HepG2 (cell line): ENCODE measurements around the gene CLCN2. TPM values are rescaled to one million over a fixed set of nuclear protein-coding genes. Genes with fewer than 3 reads are reported as not detected.
A peak's percentile ranks its signal among the peaks of the same experiment; 100 is the strongest.

Experiments used
- CEBPZ ChIP-seq: IDR thresholded peaks from 2 replicates; pipeline ENCODE4 v1.6.1; 2012; ENCODE audit warnings: low read length, improper control_type of control experiment
- CSRNP2 ChIP-seq: sonication (generic); formaldehyde crosslinking; conservative IDR thresholded peaks from 2 replicates; pipeline ENCODE4 v1.8.0; 2022; ENCODE audit warnings: low read depth, missing genetic modification reagents
- GTF2F1 ChIP-seq: fragments of 150-350 bp; IDR thresholded peaks from 2 replicates; pipeline ENCODE4 v1.6.1; 2014; ENCODE audit warnings: low read length
- HDAC6 ChIP-seq: fragments of 200-600 bp; sonication (generic); IDR thresholded peaks from 2 replicates; pipeline ENCODE4 v1.7.0; 2017; ENCODE audit warnings: mild to moderate bottlenecking, antibody characterized with exemption, low read length, low read depth
- KDM5B ChIP-seq: sonication (generic); formaldehyde crosslinking; IDR thresholded peaks from 2 replicates; pipeline ENCODE4 v1.4.0; 2020; ENCODE audit warnings: missing genetic modification reagents, mild to moderate bottlenecking, borderline replicate concordance
- MAZ ChIP-seq, 2 experiments: sonication (generic) in 1 of 2; formaldehyde crosslinking in 1 of 2; IDR thresholded peaks; 2 replicates each; pipeline versions ENCODE4 v1.5.0 to v1.6.1; 2012 to 2020; ENCODE audit warnings: low read depth in 2 of 2, mild to moderate bottlenecking in 2 of 2, borderline replicate concordance in 1 of 2, improper control_type of control experiment in 1 of 2, low read length in 1 of 2, missing genetic modification reagents in 1 of 2, moderate library complexity in 1 of 2
- MED8 ChIP-seq: sonication (generic); formaldehyde crosslinking; IDR thresholded peaks from 2 replicates; pipeline ENCODE4 v1.8.1; 2023; ENCODE audit warnings: mild to moderate bottlenecking, missing genetic modification reagents; ENCODE audit not compliant: insufficient replicate concordance
- MXD3 ChIP-seq: IDR thresholded peaks from 2 replicates; pipeline ENCODE4 v1.6.1; 2016; ENCODE audit warnings: mild to moderate bottlenecking, missing biosample characterization, missing genetic modification reagents
- NFIB ChIP-seq: sonication (generic); formaldehyde crosslinking; IDR thresholded peaks from 2 replicates; pipeline ENCODE4 v1.9.0; 2021; ENCODE audit warnings: missing genetic modification reagents, mild to moderate bottlenecking, borderline replicate concordance
- RAD21 ChIP-seq: fragments of 450-650 bp; formaldehyde crosslinking; IDR thresholded peaks from 2 replicates; pipeline ENCODE4 v1.5.0; 2020; ENCODE audit warnings: mild to moderate bottlenecking
- RFX5 ChIP-seq: IDR thresholded peaks from 2 replicates; pipeline ENCODE4 v1.6.1; 2011; ENCODE audit warnings: low read depth, low read length, improper control_type of control experiment
- SATB2 ChIP-seq: sonication (generic); formaldehyde crosslinking; IDR thresholded peaks from 2 replicates; pipeline ENCODE4 v1.5.0; 2020; ENCODE audit warnings: missing genetic modification reagents
- SOX6 ChIP-seq, 2 experiments: fragments of 450-650 bp in 1 of 2; sonication (generic) in 1 of 2; formaldehyde crosslinking in 1 of 2; IDR thresholded peaks; 2 replicates each; pipeline versions ENCODE4 v1.4.0 to v1.6.1; 2017 to 2020; ENCODE audit warnings: antibody characterized with exemption in 1 of 2, mild to moderate bottlenecking in 1 of 2, missing genetic modification reagents in 1 of 2
- SSRP1 ChIP-seq: IDR thresholded peaks from 2 replicates; pipeline ENCODE4 v1.6.1; 2016; ENCODE audit warnings: control low read depth
- TEAD3 ChIP-seq: optimal IDR thresholded peaks from 2 replicates; pipeline ENCODE3; 2016; ENCODE audit warnings: borderline replicate concordance
- TFE3 ChIP-seq: IDR thresholded peaks from 2 replicates; pipeline ENCODE4 v1.6.1; 2016
- THYN1 ChIP-seq: sonication (generic); formaldehyde crosslinking; IDR thresholded peaks from 2 replicates; pipeline ENCODE4 v1.8.1; 2023; ENCODE audit warnings: low read depth, mild to moderate bottlenecking, moderate library complexity, missing genetic modification reagents, borderline replicate concordance
- TRIM24 ChIP-seq: sonication (generic); formaldehyde crosslinking; IDR thresholded peaks from 2 replicates; pipeline ENCODE4 v1.8.0; 2022; ENCODE audit warnings: mild to moderate bottlenecking, missing genetic modification reagents
- YY1 ChIP-seq: IDR thresholded peaks from 2 replicates; pipeline ENCODE4 v1.6.1; 2011; ENCODE audit warnings: low read length, low read depth, moderate library complexity, mild to moderate bottlenecking; ENCODE audit not compliant: insufficient read depth, insufficient replicate concordance
- ZFP1 ChIP-seq: IDR thresholded peaks from 2 replicates; pipeline ENCODE4 v1.6.1; 2016
- ZNF44 ChIP-seq: sonication (generic); formaldehyde crosslinking; IDR thresholded peaks from 2 replicates; pipeline ENCODE4 v1.5.1; 2020; ENCODE audit warnings: mild to moderate bottlenecking, missing genetic modification reagents
- ZNF556 ChIP-seq: sonication (generic); formaldehyde crosslinking; IDR thresholded peaks from 2 replicates; pipeline ENCODE4 v1.4.0; 2020; ENCODE audit warnings: mild to moderate bottlenecking, missing genetic modification reagents, borderline replicate concordance
- ZNF577 ChIP-seq: sonication (generic); formaldehyde crosslinking; IDR thresholded peaks from 2 replicates; pipeline ENCODE4 v1.4.0; 2020; ENCODE audit warnings: mild to moderate bottlenecking, low read depth, missing genetic modification reagents, borderline replicate concordance
- ZNF790 ChIP-seq: sonication (generic); formaldehyde crosslinking; IDR thresholded peaks from 2 replicates; pipeline ENCODE4 v1.8.0; 2022; ENCODE audit warnings: missing genetic modification reagents, mild to moderate bottlenecking, borderline replicate concordance
- polyA plus RNA-seq, 8 experiments: library from polyadenylated mRNA; depleted of rRNA in 3 of 8; stranded (reverse) in 7 of 8; unstranded in 1 of 8; fragments of >200 nt; fragmentation: Illumina TruSeq in 4 of 8; extraction: Trizol in 4 of 8; gene quantifications; 2 replicates each; pipeline versions ENCODE4 v1.2.1 to v1.2.3, GENCODE V29; 2011 to 2016; ENCODE audit warnings: low read depth in 4 of 8, missing spikeins in 1 of 8, mixed read lengths in 1 of 8; ENCODE audit not compliant: insufficient read depth in 1 of 8
- total RNA-seq, 5 experiments: library from RNA; depleted of rRNA; stranded (reverse); fragments of >200 nt; fragmentation: Illumina TruSeq; extraction: Trizol; gene quantifications; 2 replicates each; pipeline ENCODE4 v1.2.3, GENCODE V29; 2016; ENCODE audit warnings: low read depth in 1 of 5

CLCN2 gene
- total and polyA plus RNA-seq, 2 of the 13 experiments (the other 11 are each of a cell fraction or from before 2014, with no cell fraction given) = 11.4 to 13.5 TPM

GRCh38 chr3:184360929-184361531, 375 bp downstream of the CLCN2 start (continued):
- TF ChIP-seq RFX5 = no peak
- TF ChIP-seq SOX6 (IDR thresholded peaks at IDR 0.05) = no peak
- no peak for TF ChIP-seq SOX6 (CRISPR knock-in tag; IDR thresholded peaks at IDR 0.05)
- no peak for TF ChIP-seq RAD21
- no peak for TF ChIP-seq TRIM24 (CRISPR knock-in tag)
- TF ChIP-seq TFE3 (CRISPR knock-in tag) = no peak
- TF ChIP-seq SATB2 (CRISPR knock-in tag) = 0 out of 2 replicates have a peak, but pooled peaks have one; percentile 16
- TF ChIP-seq MAZ (IDR thresholded peaks at IDR 0.05; ENCODE audit: borderline replicate concordance, low read depth, low read length) = no peak
- no peak for TF ChIP-seq MAZ (CRISPR knock-in tag; IDR thresholded peaks at IDR 0.05; ENCODE audit: low read depth)
- TF ChIP-seq ZNF556 (CRISPR knock-in tag) = no peak
- TF ChIP-seq MED8 = no peak
- TF ChIP-seq YY1 = no peak
- TF ChIP-seq ZNF44 = no peak
- no peak for TF ChIP-seq MXD3
- TF ChIP-seq HDAC6 = no peak
- no peak for TF ChIP-seq NFIB (CRISPR knock-in tag)
- no peak for TF ChIP-seq ZNF577 (CRISPR knock-in tag)
- TF ChIP-seq SSRP1 (CRISPR knock-in tag) = no peak
- TF ChIP-seq CSRNP2 (CRISPR knock-in tag) = no peak
- no peak for TF ChIP-seq ZFP1
- TF ChIP-seq THYN1 (CRISPR knock-in tag) = no peak
- TF ChIP-seq ZNF790 = no peak
- TF ChIP-seq TEAD3 (CRISPR knock-in tag) = no peak
- peak; percentile 53; the same call in 1 of the 2 replicates for TF ChIP-seq KDM5B
- TF ChIP-seq CEBPZ = no peak
- no peak for TF ChIP-seq GTF2F1
